Natural killer cell (primary cell): ENCODE measurements around the gene ATXN10. TPM values are rescaled to one million over a fixed set of nuclear protein-coding genes. Genes with fewer than 3 reads are reported as not detected.

Source experiments
- ATAC-seq, 3 donors: fragments of 150-1000 bp in 2 of 3; fragments of 200-7000 bp in 1 of 3; cut with Tn5 transposase; 1 replicate in 1 of 3; 2 replicates in 2 of 3; pipeline ENCODE4 v1.10.0; 2021; ENCODE audit warnings: mild to moderate bottlenecking in 2 of 3, moderate library complexity in 2 of 3
- DNase-seq, 2 donors: peaks; one replicate each; pipeline versions ENCODE4 v3.0.0 to v3.0.0-alpha.2; 2013 to 2021; ENCODE audit warnings: mixed read lengths in 1 of 2
- H3K27ac ChIP-seq: one replicate; pipeline ENCODE4 v1.5.1; 2013; ENCODE audit warnings: mild to moderate bottlenecking, low read length
- H3K27me3 ChIP-seq: one replicate; pipeline ENCODE4 v1.6.1; 2013; ENCODE audit warnings: low read length; ENCODE audit not compliant: control insufficient read depth, insufficient read depth
- H3K36me3 ChIP-seq: one replicate; pipeline ENCODE4 v1.6.1; 2013; ENCODE audit warnings: low read length; ENCODE audit not compliant: control insufficient read depth, insufficient read depth
- H3K4me1 ChIP-seq: one replicate; pipeline ENCODE4 v1.6.1; 2013; ENCODE audit warnings: low read length; ENCODE audit not compliant: control insufficient read depth, insufficient read depth
- H3K4me3 ChIP-seq: one replicate; pipeline ENCODE4 v1.5.1; 2013; ENCODE audit warnings: low read length
- H3K9me3 ChIP-seq: one replicate; pipeline ENCODE4 v1.6.1; 2013; ENCODE audit warnings: low read length; ENCODE audit not compliant: control insufficient read depth, insufficient read depth
- H3K27ac Mint-ChIP-seq, 2 donors: one replicate each; pipeline ENCODE4 v1.8.0; 2022; ENCODE audit warnings: mild to moderate bottlenecking in 2 of 2, mixed read lengths in 2 of 2, moderate library complexity in 1 of 2
- H3K27me3 Mint-ChIP-seq, 2 donors: one replicate each; pipeline ENCODE4 v1.8.0; 2022; ENCODE audit warnings: low read depth in 2 of 2, mixed read lengths in 2 of 2
- H3K36me3 Mint-ChIP-seq: one replicate; pipeline ENCODE4 v1.8.0; 2022; ENCODE audit warnings: mixed read lengths
- H3K4me1 Mint-ChIP-seq, 2 donors: one replicate each; pipeline ENCODE4 v1.8.0; 2022; ENCODE audit warnings: mixed read lengths in 2 of 2
- H3K4me3 Mint-ChIP-seq: one replicate; pipeline ENCODE4 v1.8.0; 2022; ENCODE audit warnings: mild to moderate bottlenecking, moderate library complexity, mixed read lengths
- H3K9me3 Mint-ChIP-seq, 2 donors: one replicate each; pipeline ENCODE4 v1.8.0; 2022; ENCODE audit warnings: mixed read lengths in 2 of 2
- WGBS: methylation state at CpG from one replicate; pipeline ENCODE4 v1.1.7; 2013; ENCODE audit warnings: missing lambda C conversion rate; ENCODE audit not compliant: insufficient coverage; 5-methylcytosine and 5-hydroxymethylcytosine counted together
- intact Hi-C: fragments of 100-400 bp; cut with micrococcal nuclease; formaldehyde crosslinking; loops from one replicate; pipeline ENCODE4 v1.14.2; 2022
- total RNA-seq, 4 donors: library from RNA; stranded (reverse); fragments of 120-200 nt in 1 of 4; gene quantifications; one replicate each; pipeline versions ENCODE4 v1.2.3 to v1.2.4, GENCODE V29; 2013 to 2022
- TF ChIP-seq, protein P1 (sequence below): fragments of 200-600 bp; IDR thresholded peaks from one replicate; pipeline ENCODE4 v1.8.0; 2022; ENCODE audit warnings: antibody characterized with exemption

ATXN10 gene
- total RNA-seq, 3 donors from 2014 or later (not counting 1 experiment from before 2014, with no cell fraction given), result 79.3 to 90.5 (median 88.8) TPM

DNA sequence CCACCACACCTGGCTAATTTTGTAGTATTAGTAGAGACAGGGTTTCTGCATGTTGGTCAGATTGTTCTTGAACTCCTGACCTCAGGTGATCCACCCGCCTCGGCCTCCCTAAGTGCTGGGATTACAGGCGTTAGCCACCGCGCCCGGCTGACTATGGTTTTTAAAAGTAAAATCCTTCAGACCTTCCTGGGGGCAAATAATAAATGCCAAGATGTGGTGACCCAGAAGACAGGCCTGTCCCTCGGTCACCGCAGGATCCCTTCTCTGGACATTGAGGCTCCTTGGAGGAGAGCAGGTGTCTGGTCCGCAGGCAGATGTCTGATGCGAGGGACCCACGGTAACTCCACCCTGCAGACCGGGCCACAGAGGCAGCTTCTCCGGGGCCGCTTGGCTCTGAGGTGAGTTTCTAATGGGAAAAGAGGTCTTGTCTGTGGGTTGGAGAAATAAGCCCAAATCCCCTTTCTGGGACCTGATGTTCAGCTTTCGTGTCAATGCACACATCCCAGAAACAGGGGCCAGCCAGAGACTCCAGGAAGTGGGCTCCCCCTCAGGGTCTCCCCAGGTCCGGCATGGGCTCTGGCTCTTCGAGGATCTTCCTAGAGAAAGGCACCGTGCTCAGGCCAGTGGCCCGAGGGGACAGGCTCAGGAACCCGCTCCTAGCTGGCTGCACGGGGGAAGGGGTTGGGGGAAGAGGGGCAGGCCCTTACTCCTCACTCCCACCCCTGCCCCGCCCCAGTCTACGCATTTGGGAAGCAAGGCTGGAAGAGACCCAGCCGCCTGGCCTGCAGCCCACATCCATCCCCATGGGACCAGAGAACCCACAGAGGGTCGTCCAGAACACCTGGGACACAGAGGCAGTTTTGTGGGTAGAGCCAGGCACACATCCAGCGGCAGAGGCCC lies 204.8 kb downstream of the ATXN10 start:
- intact Hi-C loops, result no loop called here
- no peak for DNase-seq
- no peaks in the 10 kb centered on the region for H3K4me1 Mint-ChIP-seq
- no peaks in the 10 kb centered on the region for H3K36me3 ChIP-seq
- H3K9me3 ChIP-seq, result peaks cover 5% of the 10 kb centered on the region
- no peak overlapping the region for H3K4me3 ChIP-seq
- no peak overlapping the region for H3K27ac ChIP-seq
- ATAC-seq, result no peak
- no peak overlapping the region for H3K27ac Mint-ChIP-seq
- no peaks in the 10 kb centered on the region for H3K4me1 ChIP-seq
- H3K36me3 Mint-ChIP-seq, result no peaks in the 10 kb centered on the region
- TF ChIP-seq, protein P1, sequence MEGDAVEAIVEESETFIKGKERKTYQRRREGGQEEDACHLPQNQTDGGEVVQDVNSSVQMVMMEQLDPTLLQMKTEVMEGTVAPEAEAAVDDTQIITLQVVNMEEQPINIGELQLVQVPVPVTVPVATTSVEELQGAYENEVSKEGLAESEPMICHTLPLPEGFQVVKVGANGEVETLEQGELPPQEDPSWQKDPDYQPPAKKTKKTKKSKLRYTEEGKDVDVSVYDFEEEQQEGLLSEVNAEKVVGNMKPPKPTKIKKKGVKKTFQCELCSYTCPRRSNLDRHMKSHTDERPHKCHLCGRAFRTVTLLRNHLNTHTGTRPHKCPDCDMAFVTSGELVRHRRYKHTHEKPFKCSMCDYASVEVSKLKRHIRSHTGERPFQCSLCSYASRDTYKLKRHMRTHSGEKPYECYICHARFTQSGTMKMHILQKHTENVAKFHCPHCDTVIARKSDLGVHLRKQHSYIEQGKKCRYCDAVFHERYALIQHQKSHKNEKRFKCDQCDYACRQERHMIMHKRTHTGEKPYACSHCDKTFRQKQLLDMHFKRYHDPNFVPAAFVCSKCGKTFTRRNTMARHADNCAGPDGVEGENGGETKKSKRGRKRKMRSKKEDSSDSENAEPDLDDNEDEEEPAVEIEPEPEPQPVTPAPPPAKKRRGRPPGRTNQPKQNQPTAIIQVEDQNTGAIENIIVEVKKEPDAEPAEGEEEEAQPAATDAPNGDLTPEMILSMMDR, result no peak
- no peak overlapping the region for H3K4me3 Mint-ChIP-seq
- 82% methylated on average over 22 of the region's 26 CpGs for WGBS
- H3K27me3 ChIP-seq, result peaks cover 17% of the 10 kb centered on the region
- H3K9me3 Mint-ChIP-seq, result peaks cover 0 to 5% of the 10 kb centered on the region in 2 donors
- peaks cover 34 to 35% of the 10 kb centered on the region in 2 donors for H3K27me3 Mint-ChIP-seq

DNA sequence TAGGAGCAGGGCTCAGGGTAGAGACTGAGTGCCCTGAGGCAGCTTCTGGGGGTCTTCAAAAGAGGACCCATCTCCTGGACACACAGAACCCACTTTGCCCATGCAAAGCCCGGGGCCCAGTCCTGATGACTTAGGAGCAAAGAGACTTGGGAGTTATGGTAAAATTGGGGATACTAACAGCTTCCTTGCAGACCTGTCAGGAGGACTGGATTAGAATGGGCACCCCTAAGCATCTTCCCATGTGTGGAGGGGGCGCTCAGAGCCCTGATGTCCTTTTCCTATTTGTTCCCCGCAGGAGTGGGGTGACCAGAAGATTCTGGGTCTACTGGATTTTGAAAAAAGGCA lies 205.4 kb downstream of the ATXN10 start:
- Histone ChIP-seq H3K4me3 (no peak overlapping the region), H3K9me3 (peaks cover 5% of the 10 kb centered on the region), H3K27me3 (peaks cover 17% of the 10 kb centered on the region), H3K27ac (no peak overlapping the region), H3K4me1 (no peaks in the 10 kb centered on the region), H3K36me3 (no peaks in the 10 kb centered on the region)
- DNase-seq (no peak), ATAC-seq (no peak)
- H3K9me3 Mint-ChIP-seq, result peaks cover 0 to 5% of the 10 kb centered on the region in 2 donors
- intact Hi-C loops, result no loop called here
- TF ChIP-seq, protein P1, result no peak
- H3K27ac Mint-ChIP-seq, result no peak overlapping the region
- 86% methylated on average over 3 of the region's 3 CpGs for WGBS
- no peak overlapping the region for H3K4me3 Mint-ChIP-seq
- H3K36me3 Mint-ChIP-seq, result no peaks in the 10 kb centered on the region
- peaks cover 34 to 35% of the 10 kb centered on the region in 2 donors for H3K27me3 Mint-ChIP-seq
- H3K4me1 Mint-ChIP-seq, result no peaks in the 10 kb centered on the region

DNA sequence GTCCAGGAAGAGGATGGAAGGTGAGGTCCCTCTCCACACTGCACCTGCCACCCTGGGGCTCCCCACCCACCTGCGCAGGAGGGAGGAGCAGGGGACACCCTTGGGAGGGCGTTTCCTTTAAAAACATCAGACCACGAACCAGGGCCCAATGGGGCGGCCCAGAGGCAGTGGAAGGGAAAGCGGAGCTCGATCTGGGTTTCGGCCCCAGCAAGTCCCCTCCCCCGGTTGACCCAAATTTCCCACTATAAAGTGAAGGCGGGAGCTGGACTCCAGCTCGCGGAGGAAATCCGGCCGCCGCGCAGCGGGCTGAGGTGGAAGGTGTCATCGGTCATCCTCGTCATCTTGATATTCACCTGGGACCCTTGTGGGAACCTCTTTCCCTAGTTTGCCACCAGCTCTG lies 206.0 kb downstream of the ATXN10 start:
- ATAC-seq, result no peak
- TF ChIP-seq, protein P1, result no peak
- Histone ChIP-seq H3K27me3 (peaks cover 19% of the 10 kb centered on the region), H3K4me1 (no peaks in the 10 kb centered on the region), H3K4me3 (no peak overlapping the region), H3K9me3 (no peaks in the 10 kb centered on the region), H3K36me3 (no peaks in the 10 kb centered on the region), H3K27ac (no peak overlapping the region)
- Mint-ChIP-seq H3K4me1 (no peaks in the 10 kb centered on the region), H3K36me3 (no peaks in the 10 kb centered on the region), H3K4me3 (no peak overlapping the region), H3K27ac (no peak overlapping the region), H3K27me3 (peaks cover 30 to 36% of the 10 kb centered on the region in 2 donors), H3K9me3 (peaks cover 0 to 4% of the 10 kb centered on the region in 2 donors)
- intact Hi-C loops, result no loop called here
- WGBS, result 40% methylated on average over 18 of the region's 18 CpGs
- no peak for DNase-seq
